WI38 (cell line): ENCODE measurements around the gene GUCA1C.

Source experiments
- H3K4me3 ChIP-seq: 2 replicates; pipeline ENCODE4 v1.5.1; 2011; ENCODE audit warnings: low read depth, mild to moderate bottlenecking, control low read depth, low read length
- CTCF ChIP-seq: IDR thresholded peaks from 2 replicates; pipeline ENCODE4 v1.5.1; 2012; ENCODE audit warnings: low read depth, mild to moderate bottlenecking, control low read depth, low read length

Gene GUCA1C

GRCh38 chr3:108861401-108861800 is 92.3 kb downstream of the GUCA1C start:
- no peak overlapping the region for H3K4me3 ChIP-seq
- TF ChIP-seq CTCF: no peak
